ENCODE results near the gene BFSP1. TPM values are rescaled to one million over a fixed set of nuclear protein-coding genes. Genes with fewer than 3 reads are reported as not detected.

BFSP1 gene
- total RNA-seq, 2 experiments from 2014 or later: 0.19 TPM; not detected in 1

DNA sequence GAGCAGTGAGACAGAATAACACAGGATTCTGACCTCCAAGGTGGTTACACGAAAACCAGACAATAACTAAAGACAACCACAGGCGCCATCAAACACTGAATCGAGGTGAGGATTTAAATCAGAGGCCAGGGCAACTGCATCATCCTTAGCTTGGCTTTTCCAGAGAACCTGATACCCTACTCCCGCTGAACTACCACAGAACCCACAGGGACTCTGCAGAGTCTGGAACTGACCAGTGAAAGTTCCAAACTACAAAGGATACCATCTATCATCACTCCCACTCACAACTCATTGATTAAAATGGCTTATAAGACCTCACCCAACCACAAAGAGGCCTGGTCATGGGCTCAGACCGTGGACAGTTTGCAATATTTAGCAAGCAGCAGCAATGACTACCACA lies 85.0 kb downstream of the BFSP1 start:
- Mint-ChIP-seq H3K9me3 (no peaks in the 10 kb centered on the region), H3K27me3 (ENCODE audit: low read depth) (peaks cover 21% of the 10 kb centered on the region), H3K36me3 (ENCODE audit: low read depth) (no peaks in the 10 kb centered on the region), H3K27ac (no peak overlapping the region), H3K4me1 (ENCODE audit: low read depth) (no peaks in the 10 kb centered on the region), H3K4me3 (no peak overlapping the region)
- intact Hi-C loops (cut with micrococcal nuclease): no loop called here
- CTCF ChIA-PET: interaction anchor here (1.7 kb wide), 1 partner anchor 14 kb away, joined by 5 read pairs; no protein-coding TSS in a partner anchor
- DNase-seq: no peak

DNA sequence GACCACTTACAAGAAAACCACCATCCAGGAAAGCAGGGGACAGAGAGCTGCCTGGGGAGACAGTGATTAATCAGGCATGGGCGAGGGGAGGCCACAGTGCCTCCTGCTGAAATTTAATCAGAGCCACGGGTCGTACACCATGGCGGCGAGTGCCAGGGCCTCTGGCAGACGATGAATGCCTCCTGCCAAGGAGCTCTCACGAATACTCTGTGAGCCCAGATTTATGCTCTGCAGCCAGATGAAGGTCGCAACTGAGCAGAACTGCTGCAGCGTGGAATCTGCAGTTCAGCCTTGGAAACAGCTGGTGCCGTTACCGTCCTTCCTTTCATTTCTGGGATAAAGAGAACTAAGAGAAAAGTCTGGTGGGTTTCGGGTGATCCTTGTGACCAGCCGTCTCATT lies 85.6 kb downstream of the BFSP1 start:
- DNase-seq: no peak
- Mint-ChIP-seq H3K27me3 (ENCODE audit: low read depth) (peaks cover 21% of the 10 kb centered on the region), H3K9me3 (no peaks in the 10 kb centered on the region), H3K36me3 (ENCODE audit: low read depth) (no peaks in the 10 kb centered on the region), H3K4me1 (ENCODE audit: low read depth) (no peaks in the 10 kb centered on the region), H3K27ac (no peak overlapping the region), H3K4me3 (no peak overlapping the region)
- intact Hi-C loops (cut with micrococcal nuclease): no loop called here
- CTCF ChIA-PET: interaction anchor here (1.7 kb wide), 1 partner anchor 13 kb away, joined by 5 read pairs; no protein-coding TSS in a partner anchor

DNA sequence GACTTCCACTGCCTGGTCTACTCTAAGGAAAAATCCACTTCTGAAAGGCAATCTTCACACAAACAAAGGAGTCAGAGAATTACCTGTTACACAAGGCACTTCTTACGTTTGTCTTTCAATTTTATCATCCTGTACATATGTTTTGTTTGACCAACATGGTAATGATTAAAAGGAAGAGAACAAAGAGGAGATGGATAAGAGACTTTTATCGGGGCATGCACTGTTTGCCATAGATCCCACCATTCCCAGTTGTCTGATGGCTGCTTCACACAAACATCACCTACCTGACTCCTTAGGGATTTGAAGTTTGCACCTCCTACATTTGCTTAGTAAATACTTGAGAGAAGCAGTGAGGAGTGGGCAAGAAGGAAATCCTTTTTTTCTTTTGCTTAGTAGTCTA lies 87.1 kb downstream of the BFSP1 start:
- no peak overlapping the region for H3K4me3 Mint-ChIP-seq

More for the DNA sequence above, 87.1 kb downstream of the BFSP1 start:
- Mint-ChIP-seq H3K36me3 (ENCODE audit: low read depth) (no peaks in the 10 kb centered on the region), H3K4me1 (ENCODE audit: low read depth) (no peaks in the 10 kb centered on the region), H3K27me3 (ENCODE audit: low read depth) (peaks cover 21% of the 10 kb centered on the region), H3K9me3 (no peaks in the 10 kb centered on the region), H3K27ac (no peak overlapping the region)
- CTCF ChIA-PET: no interaction called here
- no peak for DNase-seq
- intact Hi-C loops (cut with micrococcal nuclease): no loop called here

Other genes with a start within 250 kb of the BFSP1 start
- 10 to 100 TPM; 68.9 to 69.7 TPM for gene DSTN, start 38.7 kb upstream of the BFSP1 start, total RNA-seq
- 10 to 100 TPM; 19.6 to 20.0 TPM for gene RRBP1, start 150.9 kb upstream of the BFSP1 start, total RNA-seq
- gene BANF2, start 168.6 kb upstream of the BFSP1 start, total RNA-seq: not detected

Data from activated naive CD4-positive, alpha-beta T cell treated with anti-CD3 and anti-CD28 coated beads for 36 hours (primary cell).